Measurements from ENCODE around the gene RBBP4. TPM values are rescaled to one million over a fixed set of nuclear protein-coding genes. Genes with fewer than 3 reads are reported as not detected.

The RBBP4 gene
- total RNA-seq, 1 donor from 2014 or later, result 325 TPM

DNA sequence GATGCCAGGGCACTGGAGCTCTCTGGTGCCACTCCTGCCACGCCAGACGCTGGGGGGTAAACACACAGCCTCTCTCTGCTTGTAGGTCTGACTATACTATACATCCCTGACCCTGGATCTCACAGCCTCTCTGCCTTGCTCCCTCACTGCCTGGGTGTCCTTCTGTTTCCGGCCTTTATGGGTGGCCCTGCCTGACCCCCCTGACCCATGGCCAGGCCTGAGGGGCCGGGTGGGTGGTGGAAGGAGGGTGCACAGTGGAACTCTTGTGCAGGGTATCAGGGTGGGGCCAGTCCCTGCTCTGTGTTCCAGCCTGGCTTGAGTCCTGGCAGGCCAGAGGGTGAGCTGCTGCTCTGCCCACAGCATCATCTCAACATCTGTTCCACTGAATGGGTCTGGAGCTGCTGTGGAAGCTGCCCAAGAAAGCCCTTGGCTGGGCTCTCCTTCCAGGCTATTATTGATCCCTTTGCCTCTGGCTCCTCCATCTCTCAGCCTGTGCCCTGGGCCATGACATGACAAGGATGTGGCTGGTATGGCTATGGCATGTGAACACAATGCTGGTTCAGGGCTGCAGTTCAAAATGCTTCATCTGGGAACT lies 68.8 kb downstream of the RBBP4 start:
- H3K4me1 Mint-ChIP-seq (ENCODE audit: low read depth), result peaks cover 3% of the 10 kb centered on the region

GRCh38 chr1:32724678-32725614 lies 73.9 kb downstream of the RBBP4 start:
- intact Hi-C loops (cut with micrococcal nuclease), result no loop called here
- Mint-ChIP-seq H3K36me3 (ENCODE audit: low read depth) (no peaks in the 10 kb centered on the region), H3K9me3 (no peaks in the 10 kb centered on the region), H3K4me1 (ENCODE audit: low read depth) (peaks cover 13% of the 10 kb centered on the region), H3K27ac (no peak overlapping the region), H3K4me3 (ENCODE audit: low read depth) (no peak overlapping the region), H3K27me3 (ENCODE audit: low read depth) (peaks cover 11% of the 10 kb centered on the region)
- DNase-seq (ENCODE audit: low spot score), result peak; percentile 18

More for the DNA sequence above, 68.8 kb downstream of the RBBP4 start:
- H3K9me3 Mint-ChIP-seq, result no peaks in the 10 kb centered on the region
- peaks cover 7% of the 10 kb centered on the region for H3K27me3 Mint-ChIP-seq (ENCODE audit: low read depth)
- no peak overlapping the region for H3K4me3 Mint-ChIP-seq (ENCODE audit: low read depth)
- intact Hi-C loops (cut with micrococcal nuclease), result loop anchor here (5.0 kb wide), 1 partner anchor 33 kb away; no protein-coding TSS in a partner anchor
- H3K27ac Mint-ChIP-seq, result no peak overlapping the region
- DNase-seq (ENCODE audit: low spot score), result no peak
- H3K36me3 Mint-ChIP-seq (ENCODE audit: low read depth), result no peaks in the 10 kb centered on the region

GRCh38 chr1:32725615-32725982 lies 74.6 kb downstream of the RBBP4 start:
- Mint-ChIP-seq H3K27ac (no peak overlapping the region), H3K36me3 (ENCODE audit: low read depth) (no peaks in the 10 kb centered on the region), H3K27me3 (ENCODE audit: low read depth) (peaks cover 9% of the 10 kb centered on the region)

GRCh38 chr1:32727876-32728275 lies 76.9 kb downstream of the RBBP4 start:
- H3K9me3 Mint-ChIP-seq, result no peaks in the 10 kb centered on the region
- H3K27me3 Mint-ChIP-seq (ENCODE audit: low read depth), result peaks cover 4% of the 10 kb centered on the region
- no peak for DNase-seq (ENCODE audit: low spot score)
- intact Hi-C loops (cut with micrococcal nuclease), result no loop called here
- H3K27ac Mint-ChIP-seq, result no peak overlapping the region
- no peaks in the 10 kb centered on the region for H3K36me3 Mint-ChIP-seq (ENCODE audit: low read depth)
- no peak overlapping the region for H3K4me3 Mint-ChIP-seq (ENCODE audit: low read depth)
- H3K4me1 Mint-ChIP-seq (ENCODE audit: low read depth), result peaks cover 19% of the 10 kb centered on the region

More at GRCh38 chr1:32725615-32725982, 74.6 kb downstream of the RBBP4 start:
- intact Hi-C loops (cut with micrococcal nuclease), result no loop called here
- peaks cover 13% of the 10 kb centered on the region for H3K4me1 Mint-ChIP-seq (ENCODE audit: low read depth)
- no peak overlapping the region for H3K4me3 Mint-ChIP-seq (ENCODE audit: low read depth)
- H3K9me3 Mint-ChIP-seq, result no peaks in the 10 kb centered on the region
- DNase-seq (ENCODE audit: low spot score), result no peak

GRCh38 chr1:32728413-32729077 lies 77.5 kb downstream of the RBBP4 start:
- Mint-ChIP-seq H3K36me3 (ENCODE audit: low read depth) (no peaks in the 10 kb centered on the region), H3K4me1 (ENCODE audit: low read depth) (peaks cover 19% of the 10 kb centered on the region), H3K27me3 (ENCODE audit: low read depth) (peaks cover 4% of the 10 kb centered on the region), H3K27ac (no peak overlapping the region), H3K9me3 (no peaks in the 10 kb centered on the region), H3K4me3 (ENCODE audit: low read depth) (no peak overlapping the region)
- DNase-seq (ENCODE audit: low spot score), result no peak
- intact Hi-C loops (cut with micrococcal nuclease), result no loop called here

GRCh38 chr1:32729254-32730046 lies 78.4 kb downstream of the RBBP4 start:
- intact Hi-C loops (cut with micrococcal nuclease), result no loop called here
- Mint-ChIP-seq H3K27ac (no peak overlapping the region), H3K4me3 (ENCODE audit: low read depth) (no peak overlapping the region), H3K4me1 (ENCODE audit: low read depth) (peaks cover 18% of the 10 kb centered on the region), H3K27me3 (ENCODE audit: low read depth) (peaks cover 4% of the 10 kb centered on the region), H3K9me3 (no peaks in the 10 kb centered on the region), H3K36me3 (ENCODE audit: low read depth) (no peaks in the 10 kb centered on the region)
- no peak for DNase-seq (ENCODE audit: low spot score)

- no peak overlapping the region for H3K27ac Mint-ChIP-seq
- no peaks in the 10 kb centered on the region for H3K9me3 Mint-ChIP-seq
- peaks cover 4% of the 10 kb centered on the region for H3K27me3 Mint-ChIP-seq (ENCODE audit: low read depth)
- intact Hi-C loops (cut with micrococcal nuclease), result no loop called here
- no peaks in the 10 kb centered on the region for H3K36me3 Mint-ChIP-seq (ENCODE audit: low read depth)
- no peak for DNase-seq (ENCODE audit: low spot score)
- H3K4me1 Mint-ChIP-seq (ENCODE audit: low read depth), result peaks cover 6% of the 10 kb centered on the region
- no peak overlapping the region for H3K4me3 Mint-ChIP-seq (ENCODE audit: low read depth)
Observed at GRCh38 chr1:32733582-32734321, 82.7 kb downstream of the RBBP4 start.

Other genes starting within 250 kb of the RBBP4 start
- 0.02 TPM in 1 of 2 replicates, not detected in the other for gene ZBTB8B, start 186.1 kb upstream of the RBBP4 start, total RNA-seq
- 0.90 and 0.96 TPM in 2 replicates for gene ZBTB8A, start 111.8 kb upstream of the RBBP4 start, total RNA-seq
- 48.0 and 49.8 TPM in 2 replicates for gene ZBTB8OS, start 658 bp upstream of the RBBP4 start, total RNA-seq
- gene SYNC, start 51.6 kb downstream of the RBBP4 start, total RNA-seq, result not detected in 2 replicates
- gene YARS1, start 166.2 kb downstream of the RBBP4 start, total RNA-seq, result 155 and 172 TPM in 2 replicates
- gene S100PBP, start 166.4 kb downstream of the RBBP4 start, total RNA-seq, result 50.2 and 50.5 TPM in 2 replicates
- gene FNDC5, start 219.7 kb downstream of the RBBP4 start, total RNA-seq, result not detected in 2 replicates
- gene HPCA, start 235.3 kb downstream of the RBBP4 start, total RNA-seq, result 0.62 TPM in 1 of 2 replicates, not detected in the other

Data from activated T-helper 2 cell treated with anti-CD3 and anti-CD28 coated beads, Interferon-gamma antibody, Interleukin-2, Interleukin-4, amounts not matched to agents 10 μg/mL and 5 μg/mL and 100 μg/mL, durations not matched to agents 14 hours and 24 hours and 36 hours (primary cell).